ENCODE measurements around the gene GARIN5A.
"Not testable (repeated sequence)": the region's sequence is repeated elsewhere in the genome, so short reads cannot be mapped to it uniquely, and the experiment has no call there.

Gene GARIN5A

DNA sequence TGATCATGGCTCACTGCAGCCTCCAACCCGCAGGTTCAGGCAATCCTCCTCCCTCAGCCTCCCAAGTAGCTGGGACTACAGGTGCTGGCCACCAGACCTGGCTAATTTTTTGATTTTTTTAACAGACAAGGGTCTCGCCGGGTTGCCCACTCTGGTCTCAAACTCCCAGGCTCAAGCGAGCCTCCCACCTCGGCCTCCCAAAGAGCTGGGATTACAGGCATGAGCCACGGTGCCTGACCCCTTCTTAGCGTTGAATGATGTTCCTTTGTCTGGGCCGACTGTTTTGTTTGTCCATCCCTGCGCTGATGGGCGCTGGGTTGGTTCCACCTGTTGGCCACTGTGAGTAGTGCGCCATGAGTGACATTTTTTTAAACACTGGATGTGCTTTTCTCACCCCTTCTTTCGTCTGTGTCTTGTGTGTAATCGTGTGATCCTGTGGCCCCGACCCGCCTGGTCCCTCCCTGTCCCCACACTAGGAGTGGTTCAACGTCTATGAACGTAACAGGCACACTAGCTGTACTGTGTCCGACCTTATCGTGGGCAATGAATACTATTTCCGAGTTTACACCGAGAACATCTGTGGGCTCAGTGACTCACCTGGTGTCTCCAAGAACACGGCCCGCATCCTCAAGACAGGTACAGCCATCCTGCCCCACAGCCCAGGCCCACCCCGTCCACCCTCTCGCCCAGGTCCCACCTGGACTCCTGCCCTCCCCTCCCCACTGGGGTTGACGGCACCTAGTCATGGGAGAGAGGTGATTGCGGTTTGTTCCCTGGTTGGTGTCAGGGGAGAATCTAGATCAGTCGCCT is 15.4 kb downstream of the GARIN5A start:
- DNase-seq = peak; percentile 64

DNA sequence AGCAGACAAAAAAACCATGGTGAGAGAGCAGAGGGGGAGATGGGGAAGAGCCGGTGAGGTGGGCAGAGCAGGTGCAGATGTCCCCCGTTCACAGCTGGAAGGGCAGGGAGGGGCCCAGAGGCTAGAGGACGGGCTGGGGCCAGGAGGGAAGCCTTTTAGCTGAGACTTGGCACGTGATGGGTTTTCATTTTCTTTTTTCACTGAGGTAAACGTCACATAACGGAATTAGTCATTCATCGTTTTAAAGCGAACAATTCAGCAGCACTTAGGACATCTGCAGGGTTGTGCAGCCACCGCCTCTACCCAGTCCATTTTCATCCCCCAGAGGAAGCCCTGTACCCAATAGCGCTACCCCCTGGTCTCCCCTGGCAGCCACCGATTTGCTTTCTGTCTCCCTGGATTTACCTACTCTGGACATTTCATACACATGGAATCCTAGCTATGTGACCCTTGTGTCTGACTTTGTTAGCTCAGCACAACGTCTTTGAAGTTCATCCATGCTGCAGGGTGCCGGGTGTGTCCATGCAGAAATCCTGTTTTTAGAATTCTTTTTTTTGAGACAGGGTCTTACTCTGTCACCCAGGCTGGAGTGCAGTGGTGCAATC is 16.4 kb downstream of the GARIN5A start:
- DNase-seq = no peak

DNA sequence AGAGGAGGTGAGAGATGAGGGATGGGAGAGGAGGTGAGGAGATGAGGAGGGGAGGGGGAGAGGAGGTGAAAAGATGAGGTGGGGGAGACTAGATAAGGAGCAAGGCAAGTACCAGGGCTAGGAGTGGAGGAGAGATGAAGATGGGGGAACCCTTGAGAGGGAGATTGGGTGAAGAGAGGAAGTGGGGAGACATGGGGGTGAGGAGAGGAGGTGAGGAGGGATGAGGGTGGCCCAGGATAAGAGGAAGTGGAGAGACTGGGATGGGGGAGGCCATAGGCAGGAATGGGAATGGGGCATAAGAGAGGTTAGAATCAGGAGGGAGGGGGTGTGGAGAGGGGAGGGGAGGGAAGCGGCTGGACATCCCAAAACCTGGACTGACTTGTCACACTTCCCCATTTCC is 17.0 kb downstream of the GARIN5A start:
- DNase-seq = no peak

DNA sequence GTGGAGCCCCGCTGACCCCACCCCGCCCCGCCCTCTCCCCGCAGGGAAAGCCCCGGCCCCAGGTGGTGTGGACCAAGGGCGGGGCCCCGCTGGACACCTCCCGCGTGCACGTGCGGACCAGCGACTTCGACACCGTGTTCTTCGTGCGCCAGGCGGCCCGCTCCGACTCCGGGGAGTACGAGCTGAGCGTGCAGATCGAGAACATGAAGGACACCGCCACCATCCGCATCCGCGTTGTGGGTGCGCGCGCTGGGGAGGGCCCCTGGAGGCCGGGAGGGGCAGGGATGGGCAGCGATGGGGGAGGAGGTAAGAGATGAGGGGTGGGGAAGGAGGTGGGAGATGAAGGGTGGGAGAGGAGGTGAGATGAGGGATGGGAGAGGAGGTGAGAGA is 17.6 kb downstream of the GARIN5A start:
- DNase-seq = no peak

DNA sequence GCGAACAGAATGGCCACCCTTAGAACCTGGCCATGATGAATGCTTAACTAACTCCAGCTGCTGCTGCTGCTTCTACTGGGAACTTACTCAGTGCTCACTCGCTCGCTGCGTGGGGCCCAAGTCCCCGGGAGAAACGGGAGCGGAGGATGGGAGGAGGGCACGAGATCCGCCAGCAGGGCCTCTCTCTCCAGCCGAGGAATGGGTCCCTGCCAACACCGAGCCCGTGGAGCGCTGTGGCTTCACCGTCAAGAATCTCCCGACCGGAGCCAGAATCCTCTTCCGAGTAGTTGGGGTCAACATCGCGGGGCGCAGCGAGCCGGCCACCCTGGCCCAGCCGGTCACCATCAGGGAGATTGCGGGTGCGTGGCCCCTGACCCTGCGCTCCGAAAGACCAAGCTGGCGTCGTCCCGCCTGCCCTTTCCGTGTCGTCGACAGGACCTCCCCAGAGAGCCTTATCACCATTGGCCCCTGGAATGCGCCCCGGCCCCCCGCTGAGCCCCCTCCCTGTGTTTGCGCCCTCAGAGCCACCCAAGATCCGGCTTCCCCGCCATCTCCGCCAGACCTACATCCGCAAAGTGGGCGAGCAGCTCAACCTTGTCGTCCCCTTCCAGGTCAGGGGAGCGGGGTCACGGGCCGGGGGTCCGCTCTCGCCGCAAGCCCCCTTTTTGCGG is 18.1 kb downstream of the GARIN5A start:
- no peak for DNase-seq

DNA sequence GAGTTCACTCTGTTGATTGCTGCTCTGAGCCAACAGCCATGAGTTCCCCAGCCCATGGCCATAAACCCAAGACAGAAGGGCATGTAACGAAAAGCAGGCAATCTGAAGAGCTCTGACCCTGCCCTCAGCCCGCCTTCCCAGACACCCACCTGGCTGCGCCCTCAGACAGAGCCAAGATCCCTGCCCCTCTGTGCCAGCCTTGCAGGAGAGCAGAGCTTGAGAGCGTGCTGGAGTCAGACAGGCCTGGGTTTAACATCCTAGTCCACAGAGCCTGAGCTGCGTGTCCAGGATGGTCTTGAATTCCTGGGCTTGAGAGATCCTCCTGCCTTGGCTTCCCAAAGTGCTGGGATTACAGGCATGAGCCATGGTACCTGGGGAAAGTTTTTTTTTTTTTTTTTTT is 19.3 kb downstream of the GARIN5A start:
- no peak for DNase-seq

DNA sequence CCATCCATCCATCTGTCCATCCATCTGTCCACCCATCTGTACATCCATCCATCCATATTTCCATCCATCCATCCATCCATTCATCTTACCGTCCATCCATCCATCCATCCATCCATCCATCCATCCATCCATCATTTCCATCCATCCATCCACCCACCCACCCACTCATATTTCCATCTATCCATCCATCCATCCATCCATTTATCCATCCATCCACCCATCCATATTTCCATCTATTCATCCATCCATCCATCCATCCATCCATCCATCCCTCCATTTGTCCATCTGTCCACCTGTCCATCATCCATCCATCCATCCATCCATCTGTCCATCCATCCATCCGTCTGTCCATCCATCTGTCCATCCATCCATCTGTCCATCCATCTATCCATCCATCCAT is 20.7 kb downstream of the GARIN5A start:
- DNase-seq = no peak

DNA sequence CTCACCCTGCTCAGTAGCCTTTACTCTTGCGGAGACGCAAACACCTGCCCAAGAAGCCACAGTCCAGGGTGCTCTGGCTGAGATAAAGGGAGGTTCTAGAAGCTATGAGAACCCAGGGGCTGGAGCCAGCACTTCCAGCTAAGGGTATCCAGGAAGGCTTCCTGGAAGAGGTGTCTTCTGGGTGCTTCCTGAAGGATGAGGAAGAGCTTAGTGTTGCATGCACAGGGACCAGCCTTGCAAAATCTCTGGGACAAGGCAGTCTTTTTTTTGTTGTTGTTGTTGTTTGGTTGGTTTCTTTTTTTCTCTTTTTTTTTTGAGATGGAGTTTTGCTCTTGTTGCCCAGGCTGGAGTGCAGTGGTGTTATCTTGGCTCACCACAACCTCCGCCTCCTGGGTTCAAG is 23.4 kb downstream of the GARIN5A start:
- no peak for DNase-seq

DNA sequence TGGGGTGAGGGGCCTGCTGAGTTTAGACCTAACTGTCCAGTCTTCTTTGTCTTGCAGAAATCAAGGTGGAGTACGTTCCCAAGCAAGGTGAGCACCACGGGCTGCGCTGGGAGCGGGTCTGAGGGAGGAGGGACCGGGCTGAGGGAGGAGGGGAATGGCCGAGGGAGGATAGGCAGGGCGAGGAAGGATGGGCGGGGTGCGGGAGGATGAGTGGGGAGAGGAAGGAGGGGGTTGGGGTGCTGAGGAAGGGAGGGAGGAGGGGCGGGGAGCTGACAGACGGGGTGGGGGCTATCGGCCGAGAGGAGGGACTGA is 25.5 kb downstream of the GARIN5A start:
- DNase-seq = no peak

DNA sequence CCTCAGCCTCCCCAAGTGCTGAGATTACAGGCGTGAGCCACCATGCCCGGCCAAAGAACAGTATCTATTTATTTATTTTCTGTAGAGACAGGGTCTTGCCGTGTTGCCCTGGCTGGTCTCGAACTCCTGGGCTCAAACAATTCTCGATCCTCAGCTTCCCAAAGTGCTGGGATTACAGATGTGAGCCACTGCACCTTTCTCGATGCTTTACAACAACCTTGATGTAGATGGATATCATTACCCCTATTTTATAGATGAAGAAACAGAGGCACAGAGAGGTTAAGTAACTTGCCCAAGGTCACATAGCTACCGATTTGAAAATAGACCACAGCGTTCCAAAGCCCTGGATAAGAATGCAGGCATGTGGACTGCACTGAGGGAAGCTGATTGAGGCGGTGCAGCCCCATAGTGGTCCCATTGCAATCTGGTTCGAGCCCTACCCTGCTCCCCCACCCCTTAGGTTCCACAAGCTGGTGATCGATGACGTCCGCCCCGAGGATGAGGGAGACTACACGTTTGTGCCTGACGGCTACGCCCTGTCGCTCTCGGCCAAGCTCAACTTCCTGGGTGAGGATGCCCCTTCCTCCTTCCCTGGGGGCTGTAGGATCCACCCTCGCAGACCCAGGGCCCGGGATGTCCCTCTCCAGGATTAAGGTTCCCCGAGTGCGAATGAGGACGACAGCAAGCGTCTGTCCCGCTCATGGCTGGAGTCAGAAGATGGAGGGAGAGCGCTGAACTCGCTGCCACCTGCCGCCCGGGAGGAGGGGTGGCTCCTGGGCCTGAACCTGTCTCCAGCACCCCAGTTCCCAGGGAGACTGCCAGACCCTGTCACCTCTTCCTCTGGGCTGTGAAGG is 26.1 kb downstream of the GARIN5A start:
- no peak for DNase-seq

DNA sequence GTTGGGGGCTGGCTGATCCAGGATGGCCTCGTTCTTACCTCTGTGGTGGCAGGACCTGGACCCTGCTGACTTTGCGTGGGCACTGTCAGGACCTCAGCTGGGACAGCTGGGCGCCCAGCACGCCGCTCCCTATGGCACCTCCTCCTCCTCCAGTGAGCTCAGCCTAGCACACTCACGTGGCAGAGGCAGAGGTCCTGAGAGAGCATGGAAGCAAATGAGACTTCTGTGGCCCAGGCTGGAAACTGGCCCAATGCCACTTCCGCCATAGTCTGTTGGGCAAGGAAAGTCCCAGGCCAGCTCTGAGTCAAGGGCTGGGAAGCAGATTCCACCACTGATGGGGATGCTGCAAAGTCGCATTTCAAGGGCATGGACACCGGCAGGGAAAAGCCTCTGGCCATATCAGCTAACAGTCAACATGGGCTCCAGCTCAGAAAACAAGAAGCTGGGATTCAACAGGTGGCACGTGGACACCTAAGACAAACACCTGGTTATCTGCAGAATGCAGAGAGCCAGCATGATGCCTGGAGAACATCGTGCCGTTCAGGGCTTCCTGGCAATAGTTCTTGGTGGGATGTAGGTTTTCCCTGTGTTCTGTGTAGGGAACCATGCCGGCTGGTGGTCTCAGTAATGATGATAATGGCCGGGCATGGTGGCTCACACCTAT is 27.3 kb downstream of the GARIN5A start:
- DNase-seq = no peak

DNA sequence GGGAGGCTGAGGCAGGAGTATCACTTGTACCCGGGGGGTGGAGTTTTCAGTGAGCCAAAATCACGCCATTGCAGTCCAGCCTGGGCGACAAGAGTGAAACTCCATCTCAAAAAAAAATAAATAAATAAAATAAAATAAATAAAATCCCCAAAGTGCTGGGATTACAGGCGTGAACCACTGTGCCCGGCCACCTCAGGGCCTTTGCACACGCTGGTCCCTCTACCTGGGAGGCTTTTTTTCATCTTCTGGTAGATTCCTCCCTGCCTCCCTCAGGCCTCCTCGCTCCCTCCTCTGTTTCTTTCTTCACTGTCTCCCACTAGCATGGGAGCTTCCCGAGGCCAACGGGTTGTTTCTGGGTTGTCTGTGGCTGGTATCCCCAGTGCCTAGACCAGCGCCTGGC is 28.9 kb downstream of the GARIN5A start:
- no peak for DNase-seq

DNA sequence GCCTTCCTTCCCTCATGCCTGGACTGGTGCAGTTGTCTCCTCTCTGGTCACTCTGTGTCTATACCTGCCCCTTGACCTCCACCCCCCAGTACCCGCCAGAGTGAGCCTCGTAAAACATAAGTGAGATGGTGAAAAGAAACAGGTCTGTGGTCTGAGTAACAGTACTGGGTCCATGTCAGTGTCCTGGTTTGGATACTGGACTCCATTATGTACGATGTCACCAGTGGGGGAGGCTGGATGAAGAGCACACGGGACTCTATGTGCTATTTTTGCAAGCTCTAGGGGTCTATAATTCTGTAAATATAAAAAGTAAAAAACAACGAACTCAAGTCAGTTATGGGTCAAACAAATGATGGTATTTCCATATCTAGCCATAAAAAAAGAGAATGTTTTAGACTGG is 29.6 kb downstream of the GARIN5A start:
- no peak for DNase-seq

DNA sequence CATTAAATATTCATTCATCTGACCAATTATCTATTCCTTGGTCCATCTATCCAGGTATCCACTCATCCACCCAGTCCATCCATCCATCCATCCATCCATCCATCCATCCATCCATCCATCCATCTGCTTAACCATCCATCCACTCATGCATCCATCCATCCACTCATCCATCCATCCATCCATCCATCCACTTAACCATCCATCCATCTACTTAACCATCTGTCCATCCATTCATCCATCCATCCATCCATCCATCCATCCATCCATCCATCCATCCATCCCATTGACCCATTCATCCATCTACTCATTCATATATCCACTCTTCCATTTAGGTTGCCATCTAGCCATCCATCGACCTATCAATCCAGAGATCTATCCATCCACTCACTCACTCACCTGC is 32.6 kb downstream of the GARIN5A start:
- DNase-seq = no peak

DNA sequence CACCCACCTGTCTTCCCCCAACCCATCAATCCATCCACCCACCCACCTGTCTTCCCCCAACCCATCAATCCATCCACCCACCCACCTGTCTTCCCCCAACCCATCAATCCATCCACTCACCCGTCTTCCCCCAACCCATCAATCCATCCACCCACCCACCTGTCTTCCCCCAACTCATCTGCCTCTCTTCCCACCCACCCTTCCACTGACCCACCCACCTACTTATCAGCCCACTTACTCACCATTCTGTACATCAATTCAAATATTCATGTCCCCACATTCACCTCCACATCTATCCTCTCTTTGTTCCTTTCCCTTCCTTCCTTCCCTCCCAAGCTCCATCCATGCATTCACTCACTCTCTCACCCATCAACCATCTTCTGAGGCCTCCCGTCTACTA is 37.5 kb downstream of the GARIN5A start:
- not testable (repeated sequence) for DNase-seq

DNA sequence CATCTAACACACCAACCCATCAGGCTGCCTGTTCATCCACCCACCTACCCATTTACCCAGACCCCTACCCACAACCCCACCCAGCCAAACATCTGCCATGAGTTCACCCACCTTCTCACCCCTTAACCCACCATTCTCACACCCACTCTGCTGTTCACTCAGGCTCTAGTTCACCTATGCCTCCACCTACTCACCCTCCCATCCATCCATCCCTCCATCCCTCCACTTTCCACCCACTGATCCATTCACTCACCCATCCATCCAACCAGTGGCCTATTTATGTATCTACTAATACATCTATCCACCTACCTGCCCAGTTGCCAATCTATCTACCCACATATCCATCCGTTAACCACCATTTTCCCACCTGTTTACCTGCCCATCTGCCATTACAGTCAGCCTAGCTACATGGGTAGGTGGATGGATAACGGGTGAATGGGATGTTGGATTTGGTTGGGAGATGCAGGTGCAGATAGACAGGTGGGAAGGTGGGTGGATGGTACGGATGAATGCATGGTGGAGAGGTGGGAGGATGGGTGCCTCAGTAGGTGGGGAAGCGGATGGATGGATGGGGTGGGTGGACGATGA is 38.7 kb downstream of the GARIN5A start:
- no peak for DNase-seq

DNA sequence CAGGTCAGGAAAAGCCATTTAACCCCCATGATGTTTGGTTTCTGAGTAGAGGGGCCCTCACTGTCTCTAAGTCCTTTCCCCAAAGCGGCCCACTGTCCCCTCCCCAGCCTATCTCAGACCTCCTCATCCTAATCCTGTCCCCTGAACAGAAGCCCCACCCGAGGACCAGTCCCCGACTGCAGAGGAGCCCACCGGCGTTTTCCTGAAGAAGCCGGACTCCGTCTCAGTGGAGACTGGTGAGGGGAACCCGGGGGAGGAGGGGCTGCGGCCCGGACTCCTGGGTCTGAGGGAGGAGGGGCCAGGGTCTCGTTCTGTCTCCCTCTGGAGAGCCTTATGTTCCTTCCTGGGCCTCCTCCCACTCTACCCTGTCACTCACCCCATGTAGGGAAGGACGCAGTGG is 41.0 kb downstream of the GARIN5A start:
- no peak for DNase-seq

DNA sequence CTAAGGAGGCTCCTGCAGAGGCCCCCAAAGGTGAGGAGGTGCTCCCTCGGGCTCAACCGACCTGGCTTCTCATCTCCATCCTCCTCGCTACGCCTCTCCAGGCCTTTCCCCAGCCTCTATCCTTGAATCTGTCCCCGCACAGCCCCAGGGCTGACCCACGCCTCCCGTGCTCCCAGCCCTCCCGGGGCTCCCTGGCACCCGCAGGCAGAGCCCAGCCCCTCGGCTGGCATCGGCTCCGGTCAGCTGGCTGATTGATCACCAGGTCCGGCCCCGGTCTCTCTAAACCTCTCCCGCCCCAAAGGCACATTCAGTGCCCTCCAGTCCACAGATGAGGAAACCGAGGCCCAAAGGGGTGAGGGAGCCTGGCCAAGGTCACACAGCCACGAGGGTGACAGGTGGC is 41.4 kb downstream of the GARIN5A start:
- no peak for DNase-seq

DNA sequence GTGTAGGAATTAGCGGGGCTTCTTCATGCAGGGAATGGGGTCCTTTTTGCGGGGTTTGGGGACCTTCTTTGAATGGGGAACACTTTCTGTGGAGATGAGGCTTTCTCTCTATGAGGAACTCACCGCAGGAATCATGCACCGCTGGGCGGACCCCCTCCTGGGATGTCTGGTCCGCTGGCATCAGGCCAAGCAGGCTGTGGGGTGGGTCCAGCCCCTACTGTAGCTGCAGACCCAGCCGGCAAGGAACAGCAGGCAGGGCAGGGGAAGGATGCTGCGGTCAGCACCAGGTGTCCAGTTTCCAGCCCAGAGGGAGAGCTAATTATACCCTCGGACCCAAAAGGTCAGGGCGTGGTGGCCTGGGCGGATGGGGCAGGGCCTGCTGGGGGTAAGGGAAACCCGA is 42.1 kb downstream of the GARIN5A start:
- no peak for DNase-seq

DNA sequence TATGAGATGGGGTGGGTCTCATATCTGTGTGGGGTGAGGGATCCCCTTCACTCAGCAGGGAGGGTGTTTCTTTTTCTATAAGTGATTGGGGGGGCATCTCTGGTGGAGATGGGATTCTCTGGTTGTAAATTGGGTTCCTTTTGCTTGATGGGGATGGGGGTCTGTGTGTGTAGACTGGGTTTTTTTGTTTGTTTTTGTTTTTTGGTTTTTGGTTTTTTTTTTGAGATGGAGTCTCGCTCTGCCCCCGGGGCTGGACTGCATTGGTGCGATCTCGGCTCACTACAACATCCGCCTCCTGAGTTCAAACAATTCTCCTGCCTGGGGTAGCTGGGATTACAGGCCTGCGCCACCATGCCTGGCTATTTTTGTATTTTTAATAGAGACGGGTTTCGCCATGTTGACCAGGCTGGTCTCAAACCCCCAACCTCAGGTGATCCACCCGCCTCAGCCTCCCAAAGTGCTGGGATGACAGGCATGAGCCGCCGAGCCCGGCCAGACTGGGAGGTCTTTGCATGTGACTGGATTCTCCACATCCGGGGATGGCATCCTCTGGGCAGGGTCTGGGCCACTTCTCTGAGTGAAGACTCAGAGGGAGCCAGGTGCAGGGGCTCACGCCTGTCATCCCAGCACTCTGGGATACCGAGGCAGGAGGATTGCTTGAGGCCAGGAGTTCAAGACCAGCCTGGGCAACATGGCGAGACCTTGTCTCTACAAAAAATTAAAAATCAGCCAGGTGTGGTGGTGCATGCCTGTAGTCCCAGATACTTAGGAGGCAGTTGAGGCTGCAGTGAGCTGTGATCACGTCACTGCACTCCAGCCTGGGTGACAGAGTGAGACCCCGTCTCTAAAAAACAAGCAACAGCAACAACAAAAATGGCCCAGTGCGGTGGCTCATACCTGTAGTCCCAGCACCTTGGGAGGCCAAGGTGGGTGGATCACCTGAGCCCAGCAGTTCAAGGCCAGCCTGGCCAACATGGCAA is 43.2 kb downstream of the GARIN5A start:
- no peak for DNase-seq

Data from NCI-H1694 (cell line).